Amygdala (tissue), 56 donors: ENCODE results near the gene CYP27B1.

ENCODE experiments used
- DNase-seq, 56 donors: peaks; one replicate each; lab custom pipeline; 2025; lab: John Stamatoyannopoulos, UW

Gene CYP27B1

GRCh38 chr12:57769594-57769993 lies 2.7 kb upstream of the CYP27B1 start:
- no peak for DNase-seq

DNA sequence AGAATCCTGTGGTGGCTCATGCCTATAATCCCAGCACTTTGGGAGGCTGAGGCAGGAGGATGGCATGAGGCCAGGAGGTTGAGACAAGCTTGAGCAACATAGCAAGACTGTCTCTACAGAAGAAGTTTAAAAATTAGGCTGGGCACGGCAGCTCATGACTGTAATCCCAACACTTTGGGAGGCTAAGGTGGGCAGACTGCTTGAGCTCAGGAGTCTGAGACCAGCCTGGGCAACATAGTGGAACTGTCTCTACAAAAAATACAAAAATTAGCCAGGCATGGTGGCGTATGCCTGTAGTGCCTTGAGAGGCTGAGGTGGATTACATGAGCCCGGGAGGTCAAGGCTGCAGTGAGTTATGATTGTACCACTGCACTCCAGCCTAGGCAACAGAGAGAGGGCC lies 998 bp upstream of the CYP27B1 start:
- no peak for DNase-seq

GRCh38 chr12:57767305-57767698 lies 424 bp upstream of the CYP27B1 start:
- no peak for DNase-seq

DNA sequence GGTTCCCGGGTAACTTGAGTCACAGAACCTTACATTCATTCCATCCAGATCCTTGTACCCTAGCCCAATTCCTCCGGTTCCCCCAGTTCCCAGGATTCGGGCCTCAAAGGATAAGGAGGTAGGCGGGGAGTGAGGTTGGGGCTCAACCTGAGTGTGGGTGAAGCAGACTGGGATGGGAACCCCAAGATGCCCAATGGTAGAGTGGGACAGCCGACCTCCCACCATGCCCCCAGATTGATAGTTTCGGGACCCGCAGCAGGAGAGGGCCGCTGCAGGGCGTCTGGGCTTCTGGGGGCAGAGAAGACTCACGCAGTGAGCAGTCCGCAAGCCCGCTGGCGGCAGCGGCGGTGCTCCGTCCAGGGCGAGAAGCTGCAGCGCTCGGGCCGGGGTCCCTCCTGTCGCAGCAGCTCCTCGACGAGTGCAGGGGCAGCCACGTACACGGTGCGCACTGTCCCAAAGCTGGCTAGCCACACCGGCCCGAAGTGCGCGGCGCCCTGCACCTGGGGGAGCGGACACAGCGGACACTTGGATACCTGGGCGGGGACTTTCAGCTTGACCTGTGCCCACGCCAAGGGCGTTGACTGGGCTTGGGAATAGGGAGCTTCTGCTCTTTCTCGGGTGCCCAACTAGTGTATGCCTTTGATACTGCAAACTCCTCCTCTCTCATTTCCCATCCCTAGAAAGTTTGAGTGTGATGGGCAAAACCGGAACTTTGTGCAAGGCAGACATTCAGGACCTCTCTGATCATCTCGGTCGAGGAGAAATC lies 997 bp downstream of the CYP27B1 start:
- no peak for DNase-seq

GRCh38 chr12:57765003-57765697 lies 1.7 kb downstream of the CYP27B1 start:
- no peak for DNase-seq

GRCh38 chr12:57764662-57765002 lies 2.2 kb downstream of the CYP27B1 start:
- no peak for DNase-seq

- no peak for DNase-seq
Observed at GRCh38 chr12:57763881-57764661, 2.8 kb downstream of the CYP27B1 start.

DNA sequence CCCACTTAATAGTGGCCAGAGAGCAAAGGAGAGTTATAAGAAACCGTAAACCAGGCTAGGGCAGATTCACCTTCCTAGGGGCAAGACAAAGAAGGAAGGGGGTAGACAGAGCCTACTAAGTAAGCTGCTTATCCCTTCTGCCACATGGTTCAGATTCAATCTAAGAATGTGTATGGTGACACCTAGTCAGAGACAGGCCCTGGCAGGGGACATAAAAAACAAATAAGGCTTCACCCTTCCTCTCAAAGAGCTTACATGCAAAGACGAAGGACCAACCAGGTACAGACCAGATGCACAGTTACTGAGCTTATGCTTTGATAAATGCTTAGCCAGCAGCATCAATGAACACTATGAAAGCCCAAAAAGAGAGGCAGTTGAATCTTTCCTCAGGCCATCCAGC lies 4.4 kb downstream of the CYP27B1 start:
- no peak for DNase-seq

GRCh38 chr12:57761391-57761998 lies 5.4 kb downstream of the CYP27B1 start:
- no peak for DNase-seq

DNA sequence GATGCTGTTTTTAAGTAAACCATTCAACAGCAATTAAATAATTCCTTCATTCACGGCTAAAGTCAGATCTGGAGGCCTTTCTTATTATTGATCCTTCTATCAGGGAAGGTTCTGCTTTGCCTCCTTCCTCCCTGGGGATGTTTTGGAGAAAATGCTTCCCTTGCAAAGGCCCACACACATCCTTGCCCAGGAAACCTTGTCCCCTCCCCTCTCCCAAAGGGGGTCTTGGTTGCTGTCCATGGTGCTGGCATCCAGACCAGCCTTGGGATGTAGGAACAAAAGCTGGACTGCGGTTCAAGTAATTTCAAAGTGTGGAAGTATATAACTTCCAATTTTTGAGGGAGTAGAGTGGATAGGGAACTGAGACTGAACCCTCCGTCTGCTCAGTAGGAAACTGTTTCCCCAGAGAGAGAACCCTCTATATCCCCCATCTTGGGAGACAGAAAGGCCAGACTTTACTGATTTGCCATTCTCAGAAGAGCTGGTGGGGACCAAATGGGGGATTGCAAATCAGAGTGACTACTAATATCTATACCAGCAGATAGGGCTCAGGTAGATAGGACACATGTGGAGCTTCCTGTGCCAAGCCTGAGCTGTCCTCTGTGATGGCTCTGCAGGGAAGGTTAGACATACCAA lies 6.4 kb downstream of the CYP27B1 start:
- no peak for DNase-seq

DNA sequence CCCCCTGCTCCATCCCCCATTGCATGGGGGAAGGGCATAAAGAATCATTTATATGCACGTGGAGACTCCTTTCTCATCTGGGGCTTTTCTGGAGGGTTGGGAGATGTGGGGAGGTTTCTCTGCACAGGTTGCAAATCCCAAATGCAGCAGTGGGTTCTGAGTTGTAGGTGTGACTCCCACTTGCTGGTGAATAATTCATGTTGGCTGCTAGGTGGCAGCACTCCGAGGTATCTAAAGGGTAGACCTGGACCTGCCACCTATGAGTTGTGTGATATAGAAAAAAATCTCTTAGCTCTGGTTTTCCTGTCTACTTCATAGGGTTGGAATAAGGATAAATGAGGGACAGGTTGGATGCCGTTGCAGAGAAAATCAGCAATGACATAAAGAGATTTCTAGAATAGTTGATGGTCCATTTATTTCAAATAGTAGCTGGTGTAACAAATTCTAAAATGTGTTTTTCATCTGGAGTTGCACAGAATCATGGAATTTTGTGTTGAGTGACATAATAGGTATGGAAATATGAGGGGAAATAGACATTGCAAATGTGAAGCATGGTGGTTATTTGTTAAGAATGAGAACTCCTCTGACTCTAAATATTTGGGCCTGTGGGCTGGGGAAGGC lies 7.4 kb downstream of the CYP27B1 start:
- no peak for DNase-seq

- DNase-seq = no peak
Observed at GRCh38 chr12:57758552-57759359, 8.1 kb downstream of the CYP27B1 start.

- DNase-seq = no peak
Observed at GRCh38 chr12:57757771-57758170, 9.1 kb downstream of the CYP27B1 start.

- peak in 3 of 56 donors; percentile 8 to 18 (median 15) for DNase-seq
Observed at GRCh38 chr12:57756406-57757341, 10.2 kb downstream of the CYP27B1 start.

GRCh38 chr12:57755454-57756372 lies 11.2 kb downstream of the CYP27B1 start:
- DNase-seq = peak in 4 of 56 donors; percentile 8 to 54 (median 32)

GRCh38 chr12:57755194-57755453 lies 11.8 kb downstream of the CYP27B1 start:
- DNase-seq = peak in 2 of 56 donors; percentile 48 to 54
